T-cell (primary cell): ENCODE measurements around the gene ZNF32. TPM values are rescaled to one million over a fixed set of nuclear protein-coding genes. Genes with fewer than 3 reads are reported as not detected.

ENCODE experiments used
- ATAC-seq, 4 experiments: fragments of 200-7000 bp in 3 of 4; fragments of 150-1000 bp in 1 of 4; cut with Tn5 transposase; replicated peaks in 1 of 4; 1 replicate in 3 of 4; 2 replicates in 1 of 4; pipeline ENCODE4 v1.10.0; 2021; ENCODE audit warnings: moderate library complexity in 3 of 4, mild to moderate bottlenecking in 2 of 4, moderate number of reproducible peaks in 1 of 4
- CTCF ChIA-PET, 2 donors: fragments of 300-600 bp; sonication (Branson Sonifier 250); formaldehyde crosslinking; loops; one replicate each; lab custom pipeline; 2022; ENCODE audit warnings: antibody characterized with exemption in 2 of 2; lab: Charles Lee
- POLR2A ChIA-PET, 2 donors: fragments of 300-600 bp; sonication (Branson Sonifier 250); formaldehyde crosslinking; loops; one replicate each; lab custom pipeline; 2022; ENCODE audit warnings: antibody characterized with exemption in 2 of 2; lab: Charles Lee
- DNase-seq, 35 experiments: peaks; one replicate each; pipeline versions ENCODE4 v3.0.0 to v3.0.0-alpha.2; 2013 to 2023
- H3K27ac ChIP-seq: one replicate; pipeline ENCODE4 v1.5.1; 2013; ENCODE audit warnings: low read length
- H3K27me3 ChIP-seq, 2 experiments: replicated peaks in 1 of 2; 1 replicate in 1 of 2; 2 replicates in 1 of 2; pipeline versions ENCODE4 v1.6.1 to v1.7.0; 2013; ENCODE audit warnings: low read length in 1 of 2, mixed read lengths in 1 of 2; ENCODE audit not compliant: control insufficient read depth in 2 of 2, insufficient read depth in 2 of 2; ENCODE audit errors: extremely low read depth in 1 of 2
- H3K36me3 ChIP-seq, 2 donors: 1 replicate in 1 of 2; 2 replicates in 1 of 2; pipeline versions ENCODE4 v1.6.1 to v1.7.0; 2013; ENCODE audit warnings: low read length in 1 of 2; ENCODE audit not compliant: control insufficient read depth in 2 of 2, insufficient read depth in 1 of 2; ENCODE audit errors: extremely low read depth in 1 of 2
- H3K4me1 ChIP-seq, 2 experiments: 1 replicate in 1 of 2; 2 replicates in 1 of 2; pipeline versions ENCODE4 v1.6.1 to v1.7.0; 2013; ENCODE audit warnings: low read length in 2 of 2, mixed read lengths in 1 of 2; ENCODE audit not compliant: insufficient read depth in 2 of 2, control insufficient read depth in 1 of 2; ENCODE audit errors: extremely low read depth in 1 of 2
- H3K4me3 ChIP-seq, 2 donors: 1 replicate in 1 of 2; 2 replicates in 1 of 2; pipeline versions ENCODE4 v1.5.1 to v1.7.0; 2013; ENCODE audit warnings: mild to moderate bottlenecking in 2 of 2, low read length in 1 of 2, moderate library complexity in 1 of 2; ENCODE audit not compliant: control insufficient read depth in 1 of 2; ENCODE audit errors: extremely low read depth in 1 of 2
- H3K9me3 ChIP-seq: 2 replicates; pipeline ENCODE4 v1.7.0; 2013
- H3K27ac Mint-ChIP-seq, 2 donors: one replicate each; pipeline ENCODE4 v1.8.0; 2020 to 2021; ENCODE audit warnings: mild to moderate bottlenecking in 2 of 2, mixed read lengths in 2 of 2
- H3K27me3 Mint-ChIP-seq, 2 donors: one replicate each; pipeline ENCODE4 v1.8.0; 2021 to 2022; ENCODE audit warnings: mixed read lengths in 2 of 2
- H3K36me3 Mint-ChIP-seq: one replicate; pipeline ENCODE4 v1.8.0; 2021; ENCODE audit warnings: mixed read lengths
- H3K4me1 Mint-ChIP-seq, 3 donors: one replicate each; pipeline ENCODE4 v1.8.0; 2020 to 2022; ENCODE audit warnings: mixed read lengths in 3 of 3, mild to moderate bottlenecking in 1 of 3
- H3K4me3 Mint-ChIP-seq, 3 donors: one replicate each; pipeline ENCODE4 v1.8.0; 2020 to 2022; ENCODE audit warnings: mild to moderate bottlenecking in 3 of 3, mixed read lengths in 3 of 3, moderate library complexity in 3 of 3
- H3K9me3 Mint-ChIP-seq, 3 donors: one replicate each; pipeline ENCODE4 v1.8.0; 2020 to 2022; ENCODE audit warnings: mixed read lengths in 3 of 3
- WGBS: methylation state at CpG from one replicate; pipeline ENCODE4 v1.1.5; 2013; ENCODE audit warnings: missing lambda C conversion rate; ENCODE audit not compliant: insufficient coverage; 5-methylcytosine and 5-hydroxymethylcytosine counted together
- total RNA-seq, 35 experiments: library from RNA in 6 of 35; stranded (reverse) in 6 of 35; fragments of 120-200 nt in 1 of 35; gene quantifications; one replicate each; pipeline versions ENCODE4 v1.2.1 to v1.2.4 and lab custom pipeline; 2013 to 2026

Gene ZNF32
- total RNA-seq, 5 donors from 2014 or later (not counting 1 experiment from before 2014, with no cell fraction given), result 25.3 to 38.2 (median 34.8) TPM

DNA sequence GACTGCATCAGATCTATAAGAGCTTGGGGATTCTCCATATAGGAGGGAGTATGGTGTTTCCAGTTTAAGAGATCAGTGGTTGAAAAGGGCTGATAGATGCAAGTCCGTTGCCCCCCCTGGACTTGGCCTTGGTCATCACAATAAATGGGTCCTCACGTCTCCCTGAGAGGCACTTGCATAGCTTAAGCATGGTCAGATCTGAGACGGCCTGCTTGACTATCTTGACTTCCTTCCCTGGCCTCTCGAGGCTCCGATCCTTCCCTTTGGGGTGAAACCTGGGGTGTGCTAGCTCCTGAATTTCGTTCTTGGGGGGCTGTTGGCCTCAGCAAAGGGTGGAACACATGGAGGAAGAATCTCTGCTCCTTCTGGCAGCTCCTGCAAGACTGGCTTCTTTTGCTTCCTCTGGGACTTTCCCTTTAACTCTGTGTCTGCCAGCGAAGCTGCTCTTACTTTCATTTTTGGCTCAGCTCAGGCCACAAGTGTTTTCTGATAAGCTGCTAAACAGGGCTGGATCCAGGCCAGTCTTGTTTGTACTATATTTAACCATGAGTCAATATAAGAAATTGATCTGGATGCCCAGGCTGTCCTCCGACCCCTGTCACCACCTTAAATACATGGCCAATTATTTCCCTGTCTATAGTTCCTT, 53.6 kb downstream of the ZNF32 start:
- Mint-ChIP-seq H3K27me3 (peaks cover 0 to 4% of the 10 kb centered on the region in 2 donors), H3K4me1 (peaks cover 28 to 35% (median 34%) of the 10 kb centered on the region in 3 donors), H3K36me3 (no peaks in the 10 kb centered on the region), H3K27ac (peak overlapping the region; percentile 73 to 91), H3K4me3 (peak overlapping the region; percentile 77 to 85 (median 81)), H3K9me3 (peaks cover 0 to 7% (median 0%) of the 10 kb centered on the region in 3 donors)
- Histone ChIP-seq H3K9me3 (peaks cover 2% of the 10 kb centered on the region), H3K36me3 (no peaks in the 10 kb centered on the region), H3K27me3 (no peaks in the 10 kb centered on the region), H3K4me3 (peak overlapping the region in 1 of 2 donors; percentile 44), H3K4me1 (peaks cover 17 to 32% of the 10 kb centered on the region in 2 experiments), H3K27ac (peak overlapping the region; percentile 69)
- WGBS, result 19% methylated on average over 5 of the region's 8 CpGs
- CTCF ChIA-PET, result interaction anchor here in 1 of 2 donors (0.6 to 1.1 kb wide), 3 partner anchors 9 to 55 kb away, joined by 3 to 4 read pairs (median 4); no protein-coding TSS in a partner anchor
- peak in 7 of 35 experiments; percentile 1 to 67 (median 12) for DNase-seq
- ATAC-seq, result peak; percentile 50 to 91 (median 66)
- POLR2A ChIA-PET, result interaction anchor here in 1 of 2 donors (0.7 kb wide), 1 partner anchor 54 kb away, joined by 3 read pairs; the partner anchor contains the start of gene ZNF32

Other genes with a start within 250 kb of the ZNF32 start
- gene HNRNPF, start 239.7 kb downstream of the ZNF32 start, total RNA-seq, result 100 to 1,000 TPM; 124 to 224 (median 206) TPM
- 1 to 10 TPM; 3.2 to 8.5 (median 5.2) TPM for gene ZNF487, start 211.8 kb downstream of the ZNF32 start, total RNA-seq
- 1 to 10 TPM; 1.6 to 6.4 (median 4.9) TPM for gene ZNF239, start 74.3 kb downstream of the ZNF32 start, total RNA-seq
- gene ZNF485, start 42.4 kb downstream of the ZNF32 start, total RNA-seq, result 10 to 100 TPM in 2 of 5 donors, 1 to 10 TPM in 3; 2.3 to 11.9 (median 9.0) TPM